ENCODE results near the gene OVCH2.

DNA sequence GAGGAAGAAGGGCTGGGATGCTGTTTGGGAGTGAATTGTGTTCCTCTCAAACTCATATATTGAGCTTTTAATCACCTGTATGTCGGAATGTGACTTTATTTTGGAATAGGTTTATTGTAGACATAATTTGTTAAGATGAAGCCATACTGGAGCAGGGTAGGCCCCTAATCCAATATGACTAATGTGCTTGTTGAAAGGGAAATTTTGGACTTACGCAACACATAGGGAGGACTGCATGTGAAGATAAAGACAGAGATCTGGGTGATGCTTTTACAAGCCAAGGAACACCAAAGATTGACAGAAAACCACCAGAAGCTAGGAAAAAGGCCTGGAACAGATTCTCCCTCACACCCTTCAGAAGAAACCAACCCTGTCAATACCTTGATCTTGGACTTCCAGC is 43.2 kb upstream of the OVCH2 start:
- TF ChIP-seq EZH2 (IDR thresholded peaks at IDR 0.05), result no peak
- no peak for TF ChIP-seq POLR2AphosphoS5 (IDR thresholded peaks at IDR 0.05; ENCODE audit: borderline replicate concordance, low read depth, low read length)
- TF ChIP-seq FOXP2 (optimal IDR thresholded peaks at IDR 0.05; ENCODE audit: control extremely low read depth, extremely low read length, insufficient read depth), result no peak

All from SK-N-MC (cell line).